GM12874 (cell line): ENCODE data around the gene NOS3.

ENCODE experiments used
- CTCF ChIP-seq: IDR thresholded peaks from 2 replicates; pipeline ENCODE4 v1.5.1; 2011; ENCODE audit warnings: low read depth, mild to moderate bottlenecking, control low read depth, low read length, moderate library complexity; ENCODE audit not compliant: insufficient read depth

Gene NOS3

GRCh38 chr7:151019130-151019447 is 28.3 kb downstream of the NOS3 start:
- no peak for TF ChIP-seq CTCF

- TF ChIP-seq CTCF = no peak
Measured at GRCh38 chr7:151020231-151020630, 29.4 kb downstream of the NOS3 start.

- TF ChIP-seq CTCF = no peak
Measured at GRCh38 chr7:151023232-151023631, 32.4 kb downstream of the NOS3 start.

DNA sequence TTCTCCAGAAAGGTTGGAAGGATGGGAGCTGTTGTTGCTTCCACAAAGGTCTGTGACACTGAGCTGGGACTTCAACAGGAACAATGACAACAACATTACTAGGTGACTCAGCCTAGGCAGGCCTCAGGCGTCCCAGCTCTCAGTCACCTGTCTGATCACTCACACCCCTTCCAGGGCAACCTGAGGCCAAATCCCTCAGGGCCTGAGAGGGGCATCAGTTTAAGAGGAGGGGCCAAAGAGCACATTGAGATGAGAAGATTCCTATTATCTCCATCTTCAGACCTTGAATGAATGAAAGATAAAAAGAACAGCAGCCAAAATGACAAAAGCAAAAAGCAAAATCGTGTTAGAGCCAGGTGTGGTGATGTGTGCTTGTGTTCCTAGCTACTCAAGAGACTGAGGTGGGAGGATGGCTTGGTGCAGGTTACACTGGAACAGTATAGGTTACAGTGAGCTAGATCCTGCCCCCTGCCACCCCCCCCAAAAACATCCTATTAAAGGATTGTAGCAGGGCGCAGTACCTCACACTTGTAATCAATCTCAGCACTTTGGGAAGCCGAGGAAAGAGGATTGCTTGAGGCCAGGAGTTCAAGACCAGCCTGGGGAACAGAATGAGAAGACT is 33.7 kb downstream of the NOS3 start, which contains the start of gene ATG9B:
TSS of gene ATG9B (minus strand) at position 60 of the 622 bp plus-strand sequence. CDS start 71 bp downstream, outside the sequence.
- no peak for TF ChIP-seq CTCF

DNA sequence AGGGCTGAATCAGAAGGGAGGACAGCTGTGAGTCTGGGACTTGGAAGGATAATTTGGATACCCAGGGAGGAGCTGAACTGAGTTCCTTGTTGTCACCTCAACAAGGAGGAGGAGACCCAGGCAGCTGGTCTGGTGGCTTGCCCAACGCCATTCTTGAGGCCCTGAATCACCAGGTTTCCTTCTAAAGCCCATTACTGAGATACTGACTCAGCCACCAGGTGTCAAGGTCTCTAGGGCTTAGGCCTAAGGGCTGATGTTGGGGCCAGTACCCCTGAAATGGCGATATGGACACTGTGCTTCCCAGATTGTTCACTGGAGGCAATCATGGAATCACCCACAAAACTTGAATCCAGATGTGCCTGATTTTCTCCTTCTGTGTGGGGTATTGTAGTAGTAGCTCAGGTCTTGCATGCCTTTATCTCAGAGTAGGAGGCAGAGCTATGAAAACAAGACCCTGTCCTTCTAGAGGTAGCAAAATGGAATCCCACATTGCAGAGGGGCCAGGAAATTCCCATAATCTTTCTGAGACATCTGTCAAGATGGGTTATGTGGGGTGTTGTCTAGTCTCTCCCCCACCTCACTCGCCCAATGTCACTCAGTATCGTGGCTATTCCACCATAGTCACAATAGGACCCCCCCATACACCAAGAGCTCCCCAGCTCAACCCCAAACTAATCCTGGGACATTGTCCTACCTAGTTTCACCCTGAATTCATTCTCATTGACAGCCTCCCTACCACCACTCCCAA is 35.3 kb downstream of the NOS3 start:
- no peak for TF ChIP-seq CTCF

DNA sequence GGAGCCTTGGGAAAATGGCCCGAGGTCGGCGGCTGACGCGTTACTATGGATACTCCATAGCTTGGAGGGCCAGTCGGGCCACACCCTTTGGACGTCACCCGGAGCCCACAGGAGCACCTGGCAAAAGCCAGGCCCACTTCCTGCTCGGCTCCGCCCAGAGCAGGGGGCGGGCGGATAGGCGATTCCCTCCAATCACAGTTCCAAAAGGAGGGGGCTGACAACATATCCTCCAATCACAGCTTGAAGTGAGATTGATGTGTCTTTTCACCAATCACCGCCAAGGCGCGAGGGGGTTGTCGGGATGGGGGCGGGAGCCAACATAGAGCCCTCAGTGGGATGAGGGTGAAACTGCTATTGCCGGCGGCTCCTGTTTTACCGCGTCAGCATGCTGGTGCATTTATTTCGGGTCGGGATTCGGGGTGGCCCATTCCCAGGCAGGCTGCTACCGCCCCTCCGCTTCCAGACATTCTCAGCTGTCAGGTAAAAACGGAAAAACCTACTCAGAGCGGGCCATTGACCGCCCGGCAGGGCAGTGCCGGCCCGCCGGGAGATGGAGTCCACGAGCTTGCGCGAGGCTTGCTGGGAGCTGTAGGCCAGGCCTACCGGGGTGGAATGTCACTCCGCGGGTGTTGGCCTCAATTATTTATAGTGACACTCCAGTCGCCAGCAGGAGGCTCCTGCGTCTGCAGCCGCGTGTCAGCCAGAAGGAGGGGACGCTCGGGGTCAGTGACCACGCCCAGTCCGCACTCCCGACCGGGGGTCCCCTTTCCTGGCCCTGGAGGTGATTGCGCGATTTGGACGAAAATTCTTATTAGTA is 37.5 kb downstream of the NOS3 start, which contains the start of gene ABCB8:
TSS of gene ABCB8 (plus strand) at position 320 of the 817 bp plus-strand sequence. CDS start at position 386, 66 bp downstream.
- peak; percentile 40 for TF ChIP-seq CTCF

DNA sequence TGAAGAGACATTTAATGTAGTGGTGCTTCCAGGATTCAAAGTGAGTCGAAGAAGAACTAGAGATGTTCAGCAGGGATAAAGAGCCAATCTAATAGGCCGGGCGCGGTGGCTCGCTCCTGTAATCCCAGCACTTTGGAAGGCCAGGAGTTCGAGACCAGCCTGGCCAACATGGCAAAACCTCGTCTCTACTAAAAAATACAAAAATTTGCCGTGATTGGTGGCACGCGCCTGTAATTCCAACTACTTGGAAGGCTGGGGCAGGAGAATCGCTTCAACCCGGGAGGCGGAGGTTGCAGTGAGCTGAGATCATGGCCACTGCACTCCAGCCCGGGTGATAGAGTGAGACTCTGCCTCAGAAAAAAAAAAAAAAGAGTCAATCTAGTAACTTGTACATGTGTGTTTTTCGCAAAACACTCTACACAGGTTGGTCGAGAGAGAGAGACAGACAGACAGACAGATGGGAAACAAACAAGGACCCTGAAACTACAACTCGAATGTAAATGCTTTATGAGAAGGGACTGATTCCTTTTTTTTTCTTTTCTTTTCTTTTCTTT is 38.2 kb downstream of the NOS3 start:
- TF ChIP-seq CTCF = no peak
